Measurements from ENCODE around the gene BOLA1. TPM values are rescaled to one million over a fixed set of nuclear protein-coding genes. Genes with fewer than 3 reads are reported as not detected.

BOLA1 gene
- total RNA-seq, 1 experiment from 2014 or later: 20.4 TPM

DNA sequence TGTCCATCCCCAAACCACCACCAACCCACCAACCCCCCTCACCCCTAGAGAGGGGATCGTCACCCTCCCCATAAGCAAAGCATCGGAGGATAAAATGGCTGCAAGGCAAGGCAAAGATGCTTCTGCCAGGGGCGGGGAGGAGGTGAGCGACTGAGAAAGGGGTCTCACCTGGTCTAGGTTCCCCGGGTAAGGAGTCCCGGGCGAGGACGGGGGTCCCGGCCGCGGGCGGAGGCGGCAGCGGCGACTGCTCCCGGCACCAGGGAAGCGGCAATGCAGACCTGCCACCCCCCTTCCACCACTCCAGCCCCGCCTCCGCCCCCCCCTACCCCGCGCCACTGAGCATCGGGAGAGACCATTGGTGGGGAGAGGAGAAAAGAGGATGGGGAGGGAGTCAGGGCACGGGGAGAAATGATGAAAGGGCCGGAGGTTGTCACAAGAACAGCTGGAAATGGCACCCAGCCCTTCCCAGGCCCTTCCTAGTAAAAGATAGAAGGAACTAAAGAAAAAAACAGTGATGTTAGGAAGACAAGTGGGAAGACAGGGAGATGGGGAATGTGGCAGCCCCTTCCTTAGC is 18.3 kb downstream of the BOLA1 start, which contains the start of gene SV2A:
SV2A (minus strand) TSS at position 274 of the 574 bp plus-strand sequence. CDS start 4,004 bp downstream, outside the sequence.
- Histone ChIP-seq H3K9me3 (ENCODE audit: control insufficient read depth in 1 of 2, insufficient read depth in 1 of 2, low read depth in 1 of 2, low read length in 2 of 2) (no peaks in the 10 kb centered on the region), H3K4me3 (replicated peaks in 1 of 2; ENCODE audit: low read depth in 1 of 2, low read length in 2 of 2) (no peak within 1 kb of the TSS), H3K79me2 (ENCODE audit: insufficient read depth, low read length) (no peaks in the 10 kb centered on the region), H2AFZ (ENCODE audit: low read depth, low read length, poor library complexity, severe bottlenecking) (no peak within 1 kb of the TSS), H4K20me1 (ENCODE audit: insufficient read depth) (no peaks in the 10 kb centered on the region), H3K36me3 (ENCODE audit: control insufficient read depth in 1 of 2, insufficient read depth in 2 of 2, low read length in 2 of 2) (peaks cover 0 to 3% of the 10 kb centered on the region in 2 experiments; a peak in 2 of 4 replicates), H3K27ac (ENCODE audit: low read depth, low read length) (no peak within 1 kb of the TSS), H3K9me2 (ENCODE audit: insufficient read depth) (no peaks in the 10 kb centered on the region), H3K27me3 (ENCODE audit: insufficient read depth, low read length) (no peaks in the 10 kb centered on the region), H3K4me1 (ENCODE audit: control insufficient read depth in 1 of 2, insufficient read depth in 2 of 2, low read length in 2 of 2) (no peaks in the 10 kb centered on the region), H3K9ac (ENCODE audit: low read length) (no peak within 1 kb of the TSS), H3K4me2 (ENCODE audit: low read length) (no peak within 1 kb of the TSS)
- TF ChIP-seq POLR2AphosphoS5 (IDR thresholded peaks at IDR 0.05; ENCODE audit: low read depth, low read length) (no peak), CEBPB (IDR thresholded peaks at IDR 0.05; ENCODE audit: low read depth) (no peak), EZH2phosphoT487 (IDR thresholded peaks at IDR 0.05; ENCODE audit: borderline replicate concordance) (no peak), POLR2A (IDR thresholded peaks at IDR 0.05; ENCODE audit: borderline replicate concordance, extremely low read depth, insufficient read depth, insufficient read length) (no peak), JUND (IDR thresholded peaks at IDR 0.05) (no peak), TCF7L2 (IDR thresholded peaks at IDR 0.05; ENCODE audit: borderline replicate concordance, extremely low read depth, insufficient read depth, insufficient read length) (no peak), ZNF274 (IDR thresholded peaks at IDR 0.05; ENCODE audit: low read depth, low read length) (no peak), CBX3 (IDR thresholded peaks at IDR 0.05; ENCODE audit: low read depth) (no peak), EGR1 (IDR thresholded peaks at IDR 0.05; ENCODE audit: low read depth) (no peak), SRF (IDR thresholded peaks at IDR 0.05; ENCODE audit: low read depth) (no peak), FOSL1 (IDR thresholded peaks at IDR 0.05; ENCODE audit: low read depth) (no peak), YY1 (IDR thresholded peaks at IDR 0.05; ENCODE audit: extremely low read depth, insufficient replicate concordance, low read depth, low read length) (no peak), SIN3A (IDR thresholded peaks at IDR 0.05; ENCODE audit: low read depth) (no peak), EZH2 (IDR thresholded peaks at IDR 0.05) (no peak)
- TF ChIP-seq, protein P1, sequence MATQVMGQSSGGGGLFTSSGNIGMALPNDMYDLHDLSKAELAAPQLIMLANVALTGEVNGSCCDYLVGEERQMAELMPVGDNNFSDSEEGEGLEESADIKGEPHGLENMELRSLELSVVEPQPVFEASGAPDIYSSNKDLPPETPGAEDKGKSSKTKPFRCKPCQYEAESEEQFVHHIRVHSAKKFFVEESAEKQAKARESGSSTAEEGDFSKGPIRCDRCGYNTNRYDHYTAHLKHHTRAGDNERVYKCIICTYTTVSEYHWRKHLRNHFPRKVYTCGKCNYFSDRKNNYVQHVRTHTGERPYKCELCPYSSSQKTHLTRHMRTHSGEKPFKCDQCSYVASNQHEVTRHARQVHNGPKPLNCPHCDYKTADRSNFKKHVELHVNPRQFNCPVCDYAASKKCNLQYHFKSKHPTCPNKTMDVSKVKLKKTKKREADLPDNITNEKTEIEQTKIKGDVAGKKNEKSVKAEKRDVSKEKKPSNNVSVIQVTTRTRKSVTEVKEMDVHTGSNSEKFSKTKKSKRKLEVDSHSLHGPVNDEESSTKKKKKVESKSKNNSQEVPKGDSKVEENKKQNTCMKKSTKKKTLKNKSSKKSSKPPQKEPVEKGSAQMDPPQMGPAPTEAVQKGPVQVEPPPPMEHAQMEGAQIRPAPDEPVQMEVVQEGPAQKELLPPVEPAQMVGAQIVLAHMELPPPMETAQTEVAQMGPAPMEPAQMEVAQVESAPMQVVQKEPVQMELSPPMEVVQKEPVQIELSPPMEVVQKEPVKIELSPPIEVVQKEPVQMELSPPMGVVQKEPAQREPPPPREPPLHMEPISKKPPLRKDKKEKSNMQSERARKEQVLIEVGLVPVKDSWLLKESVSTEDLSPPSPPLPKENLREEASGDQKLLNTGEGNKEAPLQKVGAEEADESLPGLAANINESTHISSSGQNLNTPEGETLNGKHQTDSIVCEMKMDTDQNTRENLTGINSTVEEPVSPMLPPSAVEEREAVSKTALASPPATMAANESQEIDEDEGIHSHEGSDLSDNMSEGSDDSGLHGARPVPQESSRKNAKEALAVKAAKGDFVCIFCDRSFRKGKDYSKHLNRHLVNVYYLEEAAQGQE (IDR thresholded peaks at IDR 0.05; ENCODE audit: low read depth): no peak
- TF ChIP-seq, protein P2, sequence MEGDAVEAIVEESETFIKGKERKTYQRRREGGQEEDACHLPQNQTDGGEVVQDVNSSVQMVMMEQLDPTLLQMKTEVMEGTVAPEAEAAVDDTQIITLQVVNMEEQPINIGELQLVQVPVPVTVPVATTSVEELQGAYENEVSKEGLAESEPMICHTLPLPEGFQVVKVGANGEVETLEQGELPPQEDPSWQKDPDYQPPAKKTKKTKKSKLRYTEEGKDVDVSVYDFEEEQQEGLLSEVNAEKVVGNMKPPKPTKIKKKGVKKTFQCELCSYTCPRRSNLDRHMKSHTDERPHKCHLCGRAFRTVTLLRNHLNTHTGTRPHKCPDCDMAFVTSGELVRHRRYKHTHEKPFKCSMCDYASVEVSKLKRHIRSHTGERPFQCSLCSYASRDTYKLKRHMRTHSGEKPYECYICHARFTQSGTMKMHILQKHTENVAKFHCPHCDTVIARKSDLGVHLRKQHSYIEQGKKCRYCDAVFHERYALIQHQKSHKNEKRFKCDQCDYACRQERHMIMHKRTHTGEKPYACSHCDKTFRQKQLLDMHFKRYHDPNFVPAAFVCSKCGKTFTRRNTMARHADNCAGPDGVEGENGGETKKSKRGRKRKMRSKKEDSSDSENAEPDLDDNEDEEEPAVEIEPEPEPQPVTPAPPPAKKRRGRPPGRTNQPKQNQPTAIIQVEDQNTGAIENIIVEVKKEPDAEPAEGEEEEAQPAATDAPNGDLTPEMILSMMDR (IDR thresholded peaks at IDR 0.05 in 2 of 3, conservative IDR thresholded peaks at IDR 0.05 in 1 of 3; ENCODE audit: borderline replicate concordance in 1 of 3, insufficient read depth in 1 of 3, low read depth in 2 of 3, low read length in 2 of 3): no peak
- TF ChIP-seq, protein P3, sequence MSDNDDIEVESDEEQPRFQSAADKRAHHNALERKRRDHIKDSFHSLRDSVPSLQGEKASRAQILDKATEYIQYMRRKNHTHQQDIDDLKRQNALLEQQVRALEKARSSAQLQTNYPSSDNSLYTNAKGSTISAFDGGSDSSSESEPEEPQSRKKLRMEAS (IDR thresholded peaks at IDR 0.05): no peak
- RAD21 ChIA-PET (ENCODE audit: low non-redundant PET in 1 of 2, low total read pairs in 2 of 2, uncharacterized antibody in 2 of 2, unreplicated experiment in 2 of 2): no interaction called here
- CTCF ChIA-PET: no interaction called here
- DNase-seq (ENCODE audit: low read depth, low spot score) (no peak), ATAC-seq (no peak)
- BruUV-seq (replicated peaks): no TSS peak
- POLR2A ChIA-PET: no interaction called here
- intact Hi-C loops (cut with micrococcal nuclease): no loop called here

Data from HCT116 (cell line).